GM13977 (cell line): ENCODE measurements around the gene CHMP5.

Experiments
- DNase-seq: peaks from one replicate; pipeline ENCODE4 v3.0.0; 2012; ENCODE audit warnings: low spot score
- in situ Hi-C: fragments of 300-500 bp; cut with MboI; formaldehyde crosslinking; loops from one replicate; pipeline ENCODE4 v1.12.0; 2022; ENCODE audit warnings: low sequenced_read_pairs, low pct_unique_long_range_greater_than_20kb, mixed read lengths, inconsistent platforms; ENCODE audit not compliant: unreplicated experiment
- TF ChIP-seq, protein P1 (sequence below): IDR thresholded peaks from 2 replicates; pipeline ENCODE4 v1.5.1; 2012; ENCODE audit warnings: mild to moderate bottlenecking, control low read depth; ENCODE audit not compliant: insufficient read depth; ENCODE audit errors: extremely low read depth, missing control alignments

The CHMP5 gene

GRCh38 chr9:33267151-33267767, 2.4 kb downstream of the CHMP5 start:
- in situ Hi-C loops, result no loop called here
- DNase-seq, result no peak
- TF ChIP-seq, protein P1, sequence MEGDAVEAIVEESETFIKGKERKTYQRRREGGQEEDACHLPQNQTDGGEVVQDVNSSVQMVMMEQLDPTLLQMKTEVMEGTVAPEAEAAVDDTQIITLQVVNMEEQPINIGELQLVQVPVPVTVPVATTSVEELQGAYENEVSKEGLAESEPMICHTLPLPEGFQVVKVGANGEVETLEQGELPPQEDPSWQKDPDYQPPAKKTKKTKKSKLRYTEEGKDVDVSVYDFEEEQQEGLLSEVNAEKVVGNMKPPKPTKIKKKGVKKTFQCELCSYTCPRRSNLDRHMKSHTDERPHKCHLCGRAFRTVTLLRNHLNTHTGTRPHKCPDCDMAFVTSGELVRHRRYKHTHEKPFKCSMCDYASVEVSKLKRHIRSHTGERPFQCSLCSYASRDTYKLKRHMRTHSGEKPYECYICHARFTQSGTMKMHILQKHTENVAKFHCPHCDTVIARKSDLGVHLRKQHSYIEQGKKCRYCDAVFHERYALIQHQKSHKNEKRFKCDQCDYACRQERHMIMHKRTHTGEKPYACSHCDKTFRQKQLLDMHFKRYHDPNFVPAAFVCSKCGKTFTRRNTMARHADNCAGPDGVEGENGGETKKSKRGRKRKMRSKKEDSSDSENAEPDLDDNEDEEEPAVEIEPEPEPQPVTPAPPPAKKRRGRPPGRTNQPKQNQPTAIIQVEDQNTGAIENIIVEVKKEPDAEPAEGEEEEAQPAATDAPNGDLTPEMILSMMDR, result no peak

GRCh38 chr9:33270146-33270545, 5.3 kb downstream of the CHMP5 start:
- TF ChIP-seq, protein P1, result no peak
- no peak for DNase-seq
- in situ Hi-C loops, result no loop called here

- in situ Hi-C loops, result no loop called here
Observed at GRCh38 chr9:33272061-33272460, 7.2 kb downstream of the CHMP5 start.

GRCh38 chr9:33273266-33273971, 8.6 kb downstream of the CHMP5 start:
- TF ChIP-seq, protein P1, result no peak
- in situ Hi-C loops, result no loop called here
- no peak for DNase-seq

More at GRCh38 chr9:33272061-33272460, 7.2 kb downstream of the CHMP5 start:
- TF ChIP-seq, protein P1, result no peak
- no peak for DNase-seq

DNA sequence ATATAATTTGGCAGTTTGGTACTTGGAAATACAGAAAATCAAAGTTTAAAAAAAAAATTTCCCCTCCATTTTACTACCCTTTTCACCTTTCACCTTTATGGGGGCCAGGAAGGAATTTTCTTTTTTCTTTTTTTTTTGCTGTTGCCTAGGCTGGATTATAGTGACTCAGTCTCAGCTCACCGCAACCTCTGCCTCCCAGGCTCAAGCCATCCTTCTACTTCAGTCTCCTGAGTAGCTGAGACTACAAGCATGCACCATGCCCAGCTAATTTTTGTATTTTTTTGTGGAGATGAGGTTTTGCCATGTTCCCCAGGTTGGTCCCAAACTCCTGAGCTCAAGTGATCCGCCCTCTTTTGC, 9.1 kb downstream of the CHMP5 start:
- in situ Hi-C loops, result no loop called here
- no peak for DNase-seq
- TF ChIP-seq, protein P1, result no peak

DNA sequence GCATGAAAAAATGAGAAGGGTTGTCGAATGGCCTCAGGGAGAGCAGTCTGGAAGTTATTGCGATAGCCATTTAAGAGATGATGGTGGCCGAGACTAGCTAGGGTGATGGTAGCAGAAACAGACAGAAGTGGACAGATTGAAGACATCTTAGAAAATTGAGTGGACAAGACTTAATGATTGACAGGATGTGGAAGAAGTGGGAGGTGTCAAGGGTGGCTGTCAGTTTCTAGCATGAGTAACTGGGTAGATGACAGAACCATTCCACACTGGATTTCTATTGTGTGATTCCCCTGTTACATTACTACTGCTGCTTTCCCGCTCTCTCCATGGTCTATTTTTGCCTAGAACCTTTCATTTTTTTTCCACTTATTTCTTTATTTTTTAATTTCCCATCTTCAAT, 12.6 kb downstream of the CHMP5 start:
- in situ Hi-C loops, result no loop called here
- TF ChIP-seq, protein P1, result no peak
- no peak for DNase-seq
